Measurements from ENCODE around the gene SLC43A1. TPM values are rescaled to one million over a fixed set of nuclear protein-coding genes. Genes with fewer than 3 reads are reported as not detected.

Gene SLC43A1
- total RNA-seq, 4 donors from 2014 or later = 4.6 to 19.0 (median 11.2) TPM

GRCh38 chr11:57529012-57529411 is 13.5 kb upstream of the SLC43A1 start:
- no peaks in the 10 kb centered on the region for H3K9me3 ChIP-seq
- TF ChIP-seq POLR2A (IDR thresholded peaks at IDR 0.05) (no peak), CTCF (IDR thresholded peaks at IDR 0.05) (no peak)
- DNase-seq = no peak

GRCh38 chr11:57527056-57527631 is 11.6 kb upstream of the SLC43A1 start:
- Histone ChIP-seq H3K9me3 (no peaks in the 10 kb centered on the region), H3K27me3 (no peaks in the 10 kb centered on the region), H3K4me1 (peaks cover 0 to 9% (median 6%) of the 10 kb centered on the region in 4 donors), H3K4me3 (no peak overlapping the region), H3K36me3 (peaks cover 0 to 5% (median 0%) of the 10 kb centered on the region in 3 donors), H3K27ac (no peak overlapping the region)
- TF ChIP-seq POLR2A (IDR thresholded peaks at IDR 0.05) (no peak), CTCF (IDR thresholded peaks at IDR 0.05) (peak; percentile 81 to 96 (median 94))
- DNase-seq = peak; percentile 75 to 92 (median 77)

More at GRCh38 chr11:57529012-57529411, 13.5 kb upstream of the SLC43A1 start:
- no peak overlapping the region for H3K4me3 ChIP-seq
- peaks cover 0 to 5% (median 0%) of the 10 kb centered on the region in 3 donors for H3K36me3 ChIP-seq
- no peaks in the 10 kb centered on the region for H3K27me3 ChIP-seq
- H3K4me1 ChIP-seq = peaks cover 0 to 9% (median 6%) of the 10 kb centered on the region in 4 donors
- H3K27ac ChIP-seq = no peak overlapping the region

GRCh38 chr11:57523419-57523818 is 7.9 kb upstream of the SLC43A1 start:
- peaks cover 0 to under 1% (median 0%) of the 10 kb centered on the region in 3 donors for H3K36me3 ChIP-seq
- no peaks in the 10 kb centered on the region for H3K4me1 ChIP-seq
- no peak overlapping the region for H3K27ac ChIP-seq
- no peaks in the 10 kb centered on the region for H3K9me3 ChIP-seq
- DNase-seq = peak in 1 of 3 donors; percentile 7
- no peak for TF ChIP-seq CTCF (IDR thresholded peaks at IDR 0.05)
- no peak for TF ChIP-seq POLR2A (IDR thresholded peaks at IDR 0.05)
- no peak overlapping the region for H3K4me3 ChIP-seq
- no peaks in the 10 kb centered on the region for H3K27me3 ChIP-seq

GRCh38 chr11:57521116-57521515 is 5.6 kb upstream of the SLC43A1 start:
- TF ChIP-seq POLR2A (IDR thresholded peaks at IDR 0.05) (no peak), CTCF (IDR thresholded peaks at IDR 0.05) (no peak)
- no peak overlapping the region for H3K27ac ChIP-seq

GRCh38 chr11:57516061-57516443 is 550 bp upstream of the SLC43A1 start:
- no peaks in the 10 kb centered on the region for H3K27me3 ChIP-seq
- peaks cover 0 to 14% (median 3%) of the 10 kb centered on the region in 4 donors for H3K4me1 ChIP-seq
- H3K4me3 ChIP-seq = peak overlapping the region; percentile 70 to 93 (median 82)
- no peak for TF ChIP-seq CTCF (IDR thresholded peaks at IDR 0.05)
- no peak for TF ChIP-seq POLR2A (IDR thresholded peaks at IDR 0.05)
- no peaks in the 10 kb centered on the region for H3K36me3 ChIP-seq
- peak overlapping the region in 2 of 4 donors; percentile 18 to 68 for H3K27ac ChIP-seq
- no peak for DNase-seq
- no peaks in the 10 kb centered on the region for H3K9me3 ChIP-seq

More at GRCh38 chr11:57521116-57521515, 5.6 kb upstream of the SLC43A1 start:
- no peak for DNase-seq
- H3K36me3 ChIP-seq = no peaks in the 10 kb centered on the region
- no peaks in the 10 kb centered on the region for H3K9me3 ChIP-seq
- H3K4me1 ChIP-seq = no peaks in the 10 kb centered on the region
- H3K27me3 ChIP-seq = no peaks in the 10 kb centered on the region
- no peak overlapping the region for H3K4me3 ChIP-seq
